Fibroblast of pulmonary artery (primary cell): ENCODE measurements around the gene CASP9.

Source experiments
- DNase-seq: peaks from one replicate; pipeline ENCODE4 v3.0.0-alpha.2; 2010; ENCODE audit warnings: low read depth
- H3K4me3 ChIP-seq: replicated peaks from 2 replicates; pipeline ENCODE4 v1.5.1; 2011; ENCODE audit warnings: low read depth, mild to moderate bottlenecking, control low read depth, low read length, moderate library complexity
- CTCF ChIP-seq: IDR thresholded peaks from 2 replicates; pipeline ENCODE4 v1.5.1; 2011; ENCODE audit warnings: mild to moderate bottlenecking, control low read depth, low read length, inconsistent platforms; ENCODE audit errors: missing control alignments

CASP9 gene

GRCh38 chr1:15557594-15557993 is 33.6 kb upstream of the CASP9 start:
- no peak for DNase-seq
- no peak for TF ChIP-seq CTCF
- H3K4me3 ChIP-seq = no peak overlapping the region

- H3K4me3 ChIP-seq = no peak overlapping the region
- no peak for DNase-seq
- TF ChIP-seq CTCF = no peak
Observed at GRCh38 chr1:15557008-15557407, 33.0 kb upstream of the CASP9 start.

GRCh38 chr1:15550573-15550972 is 26.6 kb upstream of the CASP9 start:
- no peak for TF ChIP-seq CTCF
- DNase-seq = no peak
- H3K4me3 ChIP-seq = no peak overlapping the region

- DNase-seq = no peak
- no peak for TF ChIP-seq CTCF
- H3K4me3 ChIP-seq = no peak overlapping the region
Observed at GRCh38 chr1:15546641-15547040, 22.6 kb upstream of the CASP9 start.

- peak; percentile 92 for DNase-seq
- no peak for TF ChIP-seq CTCF
Observed at GRCh38 chr1:15543589-15544568, 19.9 kb upstream of the CASP9 start.

GRCh38 chr1:15543251-15543588 is 19.2 kb upstream of the CASP9 start:
- no peak overlapping the region for H3K4me3 ChIP-seq
- TF ChIP-seq CTCF = no peak
- no peak for DNase-seq

More at GRCh38 chr1:15543589-15544568, 19.9 kb upstream of the CASP9 start:
- H3K4me3 ChIP-seq = no peak overlapping the region
